H1 (cell line): ENCODE results near the gene MAS1L. TPM values are rescaled to one million over a fixed set of nuclear protein-coding genes. Genes with fewer than 3 reads are reported as not detected.

ENCODE experiments used
- BACH1 ChIP-seq: IDR thresholded peaks from 2 replicates; pipeline ENCODE4 v1.6.1; 2012; ENCODE audit warnings: low read length, improper control_type of control experiment
- EZH2 ChIP-seq: fragments of 200-600 bp; sonication (generic); IDR thresholded peaks from 2 replicates; pipeline ENCODE4 v1.7.1; 2012; ENCODE audit warnings: low read depth, mild to moderate bottlenecking, moderate library complexity, low read length, inconsistent platforms; ENCODE audit not compliant: severe bottlenecking
- RFX5 ChIP-seq: IDR thresholded peaks from 2 replicates; pipeline ENCODE4 v1.6.1; 2011; ENCODE audit warnings: low read depth, low read length, improper control_type of control experiment, borderline replicate concordance
- SIRT6 ChIP-seq: IDR thresholded peaks from one replicate; pipeline ENCODE4 v1.7.1; 2012; ENCODE audit warnings: low read length, inconsistent platforms
- polyA plus RNA-seq, 7 experiments: library from polyadenylated mRNA; depleted of rRNA in 3 of 7; stranded (reverse) in 5 of 7; unstranded in 2 of 7; fragments of >200 nt in 5 of 7; fragments of 200-250 nt in 2 of 7; gene quantifications; 1 replicate in 5 of 7; 2 replicates in 1 of 7; 4 replicates in 1 of 7; pipeline versions ENCODE4 v1.2.1 to v1.2.3, GENCODE V29; 2011 to 2013; ENCODE audit warnings: missing spikeins in 2 of 7, mixed read lengths in 2 of 7
- total RNA-seq: library from RNA; stranded (reverse); fragmentation: NEBNext Ultra II Directional; extraction: Animal tissue kit (Norgen Biotek cat#: 25700); gene quantifications from 2 replicates; pipeline ENCODE4 v1.2.1, GENCODE V29; 2021
- TF ChIP-seq, protein P1 (sequence below): fragments of 300-600 bp; sonication (generic); IDR thresholded peaks from 2 replicates; pipeline ENCODE4 v1.7.1; 2012; ENCODE audit warnings: low read length, moderate library complexity, mild to moderate bottlenecking, inconsistent platforms; ENCODE audit not compliant: insufficient replicate concordance

Gene MAS1L
- total and polyA plus RNA-seq, 2 of the 8 experiments (the other 6 are each of a cell fraction or from before 2014, with no cell fraction given), result not detected

DNA sequence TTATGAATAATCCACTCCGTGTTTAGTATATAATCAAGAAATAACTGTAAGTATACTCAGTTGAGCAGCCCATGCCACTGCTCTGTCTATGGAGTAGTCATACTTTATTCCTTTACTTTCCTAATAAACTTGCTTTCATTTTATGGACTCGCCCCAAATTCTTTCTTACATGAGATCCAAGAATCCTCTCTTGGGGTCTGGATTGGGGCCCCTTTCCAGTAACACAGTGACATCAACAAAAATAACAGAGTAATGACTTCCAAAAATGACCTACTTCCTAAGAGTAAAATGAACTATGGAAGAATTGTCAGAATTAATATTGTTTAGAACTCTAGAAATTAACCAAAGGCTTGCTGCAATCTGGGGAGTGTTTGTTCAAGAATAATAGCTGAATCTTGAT is 22.0 kb downstream of the MAS1L start (continued):
- TF ChIP-seq SIRT6 (no peak), RFX5 (no peak), BACH1 (no peak), EZH2 (no peak)
- TF ChIP-seq, protein P1, sequence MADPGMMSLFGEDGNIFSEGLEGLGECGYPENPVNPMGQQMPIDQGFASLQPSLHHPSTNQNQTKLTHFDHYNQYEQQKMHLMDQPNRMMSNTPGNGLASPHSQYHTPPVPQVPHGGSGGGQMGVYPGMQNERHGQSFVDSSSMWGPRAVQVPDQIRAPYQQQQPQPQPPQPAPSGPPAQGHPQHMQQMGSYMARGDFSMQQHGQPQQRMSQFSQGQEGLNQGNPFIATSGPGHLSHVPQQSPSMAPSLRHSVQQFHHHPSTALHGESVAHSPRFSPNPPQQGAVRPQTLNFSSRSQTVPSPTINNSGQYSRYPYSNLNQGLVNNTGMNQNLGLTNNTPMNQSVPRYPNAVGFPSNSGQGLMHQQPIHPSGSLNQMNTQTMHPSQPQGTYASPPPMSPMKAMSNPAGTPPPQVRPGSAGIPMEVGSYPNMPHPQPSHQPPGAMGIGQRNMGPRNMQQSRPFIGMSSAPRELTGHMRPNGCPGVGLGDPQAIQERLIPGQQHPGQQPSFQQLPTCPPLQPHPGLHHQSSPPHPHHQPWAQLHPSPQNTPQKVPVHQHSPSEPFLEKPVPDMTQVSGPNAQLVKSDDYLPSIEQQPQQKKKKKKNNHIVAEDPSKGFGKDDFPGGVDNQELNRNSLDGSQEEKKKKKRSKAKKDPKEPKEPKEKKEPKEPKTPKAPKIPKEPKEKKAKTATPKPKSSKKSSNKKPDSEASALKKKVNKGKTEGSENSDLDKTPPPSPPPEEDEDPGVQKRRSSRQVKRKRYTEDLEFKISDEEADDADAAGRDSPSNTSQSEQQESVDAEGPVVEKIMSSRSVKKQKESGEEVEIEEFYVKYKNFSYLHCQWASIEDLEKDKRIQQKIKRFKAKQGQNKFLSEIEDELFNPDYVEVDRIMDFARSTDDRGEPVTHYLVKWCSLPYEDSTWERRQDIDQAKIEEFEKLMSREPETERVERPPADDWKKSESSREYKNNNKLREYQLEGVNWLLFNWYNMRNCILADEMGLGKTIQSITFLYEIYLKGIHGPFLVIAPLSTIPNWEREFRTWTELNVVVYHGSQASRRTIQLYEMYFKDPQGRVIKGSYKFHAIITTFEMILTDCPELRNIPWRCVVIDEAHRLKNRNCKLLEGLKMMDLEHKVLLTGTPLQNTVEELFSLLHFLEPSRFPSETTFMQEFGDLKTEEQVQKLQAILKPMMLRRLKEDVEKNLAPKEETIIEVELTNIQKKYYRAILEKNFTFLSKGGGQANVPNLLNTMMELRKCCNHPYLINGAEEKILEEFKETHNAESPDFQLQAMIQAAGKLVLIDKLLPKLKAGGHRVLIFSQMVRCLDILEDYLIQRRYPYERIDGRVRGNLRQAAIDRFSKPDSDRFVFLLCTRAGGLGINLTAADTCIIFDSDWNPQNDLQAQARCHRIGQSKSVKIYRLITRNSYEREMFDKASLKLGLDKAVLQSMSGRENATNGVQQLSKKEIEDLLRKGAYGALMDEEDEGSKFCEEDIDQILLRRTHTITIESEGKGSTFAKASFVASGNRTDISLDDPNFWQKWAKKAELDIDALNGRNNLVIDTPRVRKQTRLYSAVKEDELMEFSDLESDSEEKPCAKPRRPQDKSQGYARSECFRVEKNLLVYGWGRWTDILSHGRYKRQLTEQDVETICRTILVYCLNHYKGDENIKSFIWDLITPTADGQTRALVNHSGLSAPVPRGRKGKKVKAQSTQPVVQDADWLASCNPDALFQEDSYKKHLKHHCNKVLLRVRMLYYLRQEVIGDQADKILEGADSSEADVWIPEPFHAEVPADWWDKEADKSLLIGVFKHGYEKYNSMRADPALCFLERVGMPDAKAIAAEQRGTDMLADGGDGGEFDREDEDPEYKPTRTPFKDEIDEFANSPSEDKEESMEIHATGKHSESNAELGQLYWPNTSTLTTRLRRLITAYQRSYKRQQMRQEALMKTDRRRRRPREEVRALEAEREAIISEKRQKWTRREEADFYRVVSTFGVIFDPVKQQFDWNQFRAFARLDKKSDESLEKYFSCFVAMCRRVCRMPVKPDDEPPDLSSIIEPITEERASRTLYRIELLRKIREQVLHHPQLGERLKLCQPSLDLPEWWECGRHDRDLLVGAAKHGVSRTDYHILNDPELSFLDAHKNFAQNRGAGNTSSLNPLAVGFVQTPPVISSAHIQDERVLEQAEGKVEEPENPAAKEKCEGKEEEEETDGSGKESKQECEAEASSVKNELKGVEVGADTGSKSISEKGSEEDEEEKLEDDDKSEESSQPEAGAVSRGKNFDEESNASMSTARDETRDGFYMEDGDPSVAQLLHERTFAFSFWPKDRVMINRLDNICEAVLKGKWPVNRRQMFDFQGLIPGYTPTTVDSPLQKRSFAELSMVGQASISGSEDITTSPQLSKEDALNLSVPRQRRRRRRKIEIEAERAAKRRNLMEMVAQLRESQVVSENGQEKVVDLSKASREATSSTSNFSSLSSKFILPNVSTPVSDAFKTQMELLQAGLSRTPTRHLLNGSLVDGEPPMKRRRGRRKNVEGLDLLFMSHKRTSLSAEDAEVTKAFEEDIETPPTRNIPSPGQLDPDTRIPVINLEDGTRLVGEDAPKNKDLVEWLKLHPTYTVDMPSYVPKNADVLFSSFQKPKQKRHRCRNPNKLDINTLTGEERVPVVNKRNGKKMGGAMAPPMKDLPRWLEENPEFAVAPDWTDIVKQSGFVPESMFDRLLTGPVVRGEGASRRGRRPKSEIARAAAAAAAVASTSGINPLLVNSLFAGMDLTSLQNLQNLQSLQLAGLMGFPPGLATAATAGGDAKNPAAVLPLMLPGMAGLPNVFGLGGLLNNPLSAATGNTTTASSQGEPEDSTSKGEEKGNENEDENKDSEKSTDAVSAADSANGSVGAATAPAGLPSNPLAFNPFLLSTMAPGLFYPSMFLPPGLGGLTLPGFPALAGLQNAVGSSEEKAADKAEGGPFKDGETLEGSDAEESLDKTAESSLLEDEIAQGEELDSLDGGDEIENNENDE, result no peak
